ENCODE results near the gene SBF1. TPM values are rescaled to one million over a fixed set of nuclear protein-coding genes. Genes with fewer than 3 reads are reported as not detected.

SBF1 gene
- polyA plus RNA-seq, 1 donor from 2014 or later: 58.9 TPM

DNA sequence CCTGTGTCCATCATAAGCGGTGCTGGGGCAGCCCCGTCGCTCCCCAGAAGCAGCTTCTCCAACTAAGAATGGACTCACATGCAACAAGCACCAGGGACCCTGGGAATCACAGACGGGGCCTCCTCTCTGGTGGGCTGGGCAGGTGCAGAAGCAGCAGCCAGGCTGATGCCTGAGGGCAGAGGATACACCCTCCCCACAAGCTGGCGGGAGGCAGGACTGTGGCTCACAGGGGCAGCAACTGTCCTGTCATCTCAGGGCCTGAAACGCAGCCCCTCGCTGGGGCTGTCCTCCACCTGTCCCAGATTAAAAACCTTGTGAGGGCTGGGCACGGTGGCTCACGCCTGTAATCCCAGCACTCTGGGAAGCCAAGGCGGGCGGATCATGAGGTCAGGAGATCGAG, 3.1 kb upstream of the SBF1 start:
- Histone ChIP-seq H3K36me3 (ENCODE audit: insufficient read depth, low read length) (no peaks in the 10 kb centered on the region), H3K4me3 (ENCODE audit: low read length) (no peak overlapping the region), H3K4me2 (ENCODE audit: low read length) (no peak overlapping the region), H3K27ac (ENCODE audit: low read length) (no peak overlapping the region), H3F3A (ENCODE audit: insufficient read depth, low read length, poor library complexity, severe bottlenecking) (no peaks in the 10 kb centered on the region), H2AFZ (ENCODE audit: low read depth, low read length) (no peak overlapping the region), H3K9me3 (ENCODE audit: low read length) (no peaks in the 10 kb centered on the region), H3K27me3 (ENCODE audit: insufficient read depth, low read depth, low read length) (peaks cover 32% of the 10 kb centered on the region), H3K9me2 (ENCODE audit: insufficient read depth, low read length) (no peaks in the 10 kb centered on the region), H4K20me1 (ENCODE audit: insufficient read depth) (peaks cover 8% of the 10 kb centered on the region), H3K9ac (ENCODE audit: low read length) (no peak overlapping the region), H3K79me2 (replicated peaks; ENCODE audit: insufficient read depth, low read length) (peaks cover 13% of the 10 kb centered on the region)
- TF ChIP-seq POLR2AphosphoS5 (IDR thresholded peaks at IDR 0.05) (no peak), RAD21 (conservative IDR thresholded peaks at IDR 0.05) (no peak), EP300 (conservative IDR thresholded peaks at IDR 0.05; ENCODE audit: poor library complexity, severe bottlenecking) (no peak), MXI1 (conservative IDR thresholded peaks at IDR 0.05; ENCODE audit: poor library complexity, severe bottlenecking) (no peak)
- TF ChIP-seq, protein P1, sequence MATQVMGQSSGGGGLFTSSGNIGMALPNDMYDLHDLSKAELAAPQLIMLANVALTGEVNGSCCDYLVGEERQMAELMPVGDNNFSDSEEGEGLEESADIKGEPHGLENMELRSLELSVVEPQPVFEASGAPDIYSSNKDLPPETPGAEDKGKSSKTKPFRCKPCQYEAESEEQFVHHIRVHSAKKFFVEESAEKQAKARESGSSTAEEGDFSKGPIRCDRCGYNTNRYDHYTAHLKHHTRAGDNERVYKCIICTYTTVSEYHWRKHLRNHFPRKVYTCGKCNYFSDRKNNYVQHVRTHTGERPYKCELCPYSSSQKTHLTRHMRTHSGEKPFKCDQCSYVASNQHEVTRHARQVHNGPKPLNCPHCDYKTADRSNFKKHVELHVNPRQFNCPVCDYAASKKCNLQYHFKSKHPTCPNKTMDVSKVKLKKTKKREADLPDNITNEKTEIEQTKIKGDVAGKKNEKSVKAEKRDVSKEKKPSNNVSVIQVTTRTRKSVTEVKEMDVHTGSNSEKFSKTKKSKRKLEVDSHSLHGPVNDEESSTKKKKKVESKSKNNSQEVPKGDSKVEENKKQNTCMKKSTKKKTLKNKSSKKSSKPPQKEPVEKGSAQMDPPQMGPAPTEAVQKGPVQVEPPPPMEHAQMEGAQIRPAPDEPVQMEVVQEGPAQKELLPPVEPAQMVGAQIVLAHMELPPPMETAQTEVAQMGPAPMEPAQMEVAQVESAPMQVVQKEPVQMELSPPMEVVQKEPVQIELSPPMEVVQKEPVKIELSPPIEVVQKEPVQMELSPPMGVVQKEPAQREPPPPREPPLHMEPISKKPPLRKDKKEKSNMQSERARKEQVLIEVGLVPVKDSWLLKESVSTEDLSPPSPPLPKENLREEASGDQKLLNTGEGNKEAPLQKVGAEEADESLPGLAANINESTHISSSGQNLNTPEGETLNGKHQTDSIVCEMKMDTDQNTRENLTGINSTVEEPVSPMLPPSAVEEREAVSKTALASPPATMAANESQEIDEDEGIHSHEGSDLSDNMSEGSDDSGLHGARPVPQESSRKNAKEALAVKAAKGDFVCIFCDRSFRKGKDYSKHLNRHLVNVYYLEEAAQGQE (IDR thresholded peaks at IDR 0.05; ENCODE audit: borderline replicate concordance): no peak
- TF ChIP-seq, protein P2, sequence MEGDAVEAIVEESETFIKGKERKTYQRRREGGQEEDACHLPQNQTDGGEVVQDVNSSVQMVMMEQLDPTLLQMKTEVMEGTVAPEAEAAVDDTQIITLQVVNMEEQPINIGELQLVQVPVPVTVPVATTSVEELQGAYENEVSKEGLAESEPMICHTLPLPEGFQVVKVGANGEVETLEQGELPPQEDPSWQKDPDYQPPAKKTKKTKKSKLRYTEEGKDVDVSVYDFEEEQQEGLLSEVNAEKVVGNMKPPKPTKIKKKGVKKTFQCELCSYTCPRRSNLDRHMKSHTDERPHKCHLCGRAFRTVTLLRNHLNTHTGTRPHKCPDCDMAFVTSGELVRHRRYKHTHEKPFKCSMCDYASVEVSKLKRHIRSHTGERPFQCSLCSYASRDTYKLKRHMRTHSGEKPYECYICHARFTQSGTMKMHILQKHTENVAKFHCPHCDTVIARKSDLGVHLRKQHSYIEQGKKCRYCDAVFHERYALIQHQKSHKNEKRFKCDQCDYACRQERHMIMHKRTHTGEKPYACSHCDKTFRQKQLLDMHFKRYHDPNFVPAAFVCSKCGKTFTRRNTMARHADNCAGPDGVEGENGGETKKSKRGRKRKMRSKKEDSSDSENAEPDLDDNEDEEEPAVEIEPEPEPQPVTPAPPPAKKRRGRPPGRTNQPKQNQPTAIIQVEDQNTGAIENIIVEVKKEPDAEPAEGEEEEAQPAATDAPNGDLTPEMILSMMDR (IDR thresholded peaks at IDR 0.05; ENCODE audit: poor library complexity, severe bottlenecking): no peak

DNA sequence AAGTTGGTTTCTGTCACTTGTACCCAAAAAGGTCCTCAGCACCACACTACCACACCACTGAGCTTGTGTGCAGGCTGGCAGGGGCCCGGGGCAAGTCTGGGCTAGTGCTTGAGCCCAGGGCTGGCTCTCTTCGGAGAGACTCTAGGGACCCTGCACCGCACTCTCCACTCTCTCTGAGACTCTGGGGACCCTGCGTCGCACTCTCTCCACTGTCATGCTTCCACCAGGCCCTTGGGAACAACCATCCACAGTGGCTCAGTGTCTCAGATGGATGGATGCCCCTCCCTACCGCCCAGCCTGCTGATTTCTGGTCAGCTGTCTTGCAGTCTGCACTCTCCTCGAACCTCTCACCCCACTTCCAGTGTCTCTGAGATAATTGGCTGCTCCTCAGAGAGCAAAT, 2.0 kb upstream of the SBF1 start:
- Histone ChIP-seq H3K9me3 (ENCODE audit: low read length) (no peaks in the 10 kb centered on the region), H3K27me3 (ENCODE audit: insufficient read depth, low read depth, low read length) (peaks cover 21% of the 10 kb centered on the region), H4K20me1 (ENCODE audit: insufficient read depth) (peaks cover 15% of the 10 kb centered on the region), H3K9me2 (ENCODE audit: insufficient read depth, low read length) (no peaks in the 10 kb centered on the region), H3K79me2 (replicated peaks; ENCODE audit: insufficient read depth, low read length) (peaks cover 24% of the 10 kb centered on the region), H3K4me2 (ENCODE audit: low read length) (no peak overlapping the region), H2AFZ (ENCODE audit: low read depth, low read length) (no peak overlapping the region), H3K4me3 (ENCODE audit: low read length) (no peak overlapping the region), H3K9ac (ENCODE audit: low read length) (no peak overlapping the region), H3K36me3 (ENCODE audit: insufficient read depth, low read length) (no peaks in the 10 kb centered on the region), H3K27ac (ENCODE audit: low read length) (no peak overlapping the region), H3F3A (ENCODE audit: insufficient read depth, low read length, poor library complexity, severe bottlenecking) (no peaks in the 10 kb centered on the region)
- TF ChIP-seq EZH2 (IDR thresholded peaks at IDR 0.05; ENCODE audit: borderline replicate concordance, insufficient read depth, low read length, poor library complexity, severe bottlenecking): no peak
- TF ChIP-seq, protein P1 (IDR thresholded peaks at IDR 0.05; ENCODE audit: borderline replicate concordance): no peak
- no peak for TF ChIP-seq TAF1 (IDR thresholded peaks at IDR 0.05; ENCODE audit: low read depth)
- no peak for TF ChIP-seq EP300 (conservative IDR thresholded peaks at IDR 0.05; ENCODE audit: poor library complexity, severe bottlenecking)
- TF ChIP-seq SMC3 (conservative IDR thresholded peaks at IDR 0.05; ENCODE audit: poor library complexity): no peak
- no peak for TF ChIP-seq MXI1 (conservative IDR thresholded peaks at IDR 0.05; ENCODE audit: poor library complexity, severe bottlenecking)
- no peak for TF ChIP-seq POLR2AphosphoS5 (IDR thresholded peaks at IDR 0.05)
- TF ChIP-seq, protein P2 (IDR thresholded peaks at IDR 0.05; ENCODE audit: poor library complexity, severe bottlenecking): no peak
